Activated CD4-positive, alpha-beta T cell treated with anti-CD3 and anti-CD28 coated beads, Interleukin-2, Interleukin-4, amounts not matched to agents 100 ng/mL and 50 ng/mL, durations not matched to agents 16 hours and 8 hours (primary cell): ENCODE data around the gene NIPA2.

Source experiments
- DNase-seq: peaks from one replicate; pipeline ENCODE4 v3.0.0-alpha.2; 2020; ENCODE audit warnings: low spot score

Gene NIPA2

GRCh38 chr15:22902981-22903380 lies 64.5 kb downstream of the NIPA2 start:
- no peak for DNase-seq

- no peak for DNase-seq
Observed at GRCh38 chr15:22903427-22903826, 65.0 kb downstream of the NIPA2 start.

- DNase-seq, result no peak
Observed at GRCh38 chr15:22903961-22904534, 65.6 kb downstream of the NIPA2 start.

- DNase-seq, result no peak
Observed at GRCh38 chr15:22904736-22905135, 66.3 kb downstream of the NIPA2 start.

- no peak for DNase-seq
Observed at GRCh38 chr15:22907161-22907950, 68.9 kb downstream of the NIPA2 start.

- no peak for DNase-seq
Observed at GRCh38 chr15:22908830-22909229, 70.4 kb downstream of the NIPA2 start.

- DNase-seq, result no peak
Observed at GRCh38 chr15:22911306-22911705, 72.8 kb downstream of the NIPA2 start.

- DNase-seq, result no peak
Observed at GRCh38 chr15:22912256-22912655, 73.8 kb downstream of the NIPA2 start.

- DNase-seq, result no peak
Observed at GRCh38 chr15:22913646-22914380, 75.3 kb downstream of the NIPA2 start.

GRCh38 chr15:22915866-22916515 lies 77.5 kb downstream of the NIPA2 start:
- no peak for DNase-seq

- DNase-seq, result no peak
Observed at GRCh38 chr15:22916606-22917350, 78.3 kb downstream of the NIPA2 start.

- DNase-seq, result no peak
Observed at GRCh38 chr15:22917556-22917955, 79.1 kb downstream of the NIPA2 start.
